HCT116 (cell line): ENCODE measurements around the gene PTGDS. TPM values are rescaled to one million over a fixed set of nuclear protein-coding genes. Genes with fewer than 3 reads are reported as not detected.
A peak's percentile ranks its signal among the peaks of the same experiment; 100 is the strongest.

Source experiments
- ATAC-seq: fragments of 200-7000 bp; cut with Tn5 transposase; 2 replicates; pipeline ENCODE4 v1.9.1; 2020; ENCODE audit warnings: mild to moderate bottlenecking, moderate library complexity
- Bru-seq: library from RNA; stranded (reverse); fragments of 400-500 nt; gene quantifications from one replicate; lab custom pipeline; 2021; lab: Mats Ljungman, UMichigan
- BruChase-seq, 2 experiments: library from RNA; stranded (reverse); fragments of 400-500 nt; gene quantifications; one replicate each; lab custom pipeline; 2021; lab: Mats Ljungman, UMichigan
- BruUV-seq: library from RNA; stranded (reverse); fragments of 400-500 nt; replicated peaks from 2 replicates; lab custom pipeline; 2021; lab: Mats Ljungman, UMichigan
- CTCF ChIA-PET: fragments of 300-600 bp; sonication (Branson Sonifier 250); formaldehyde crosslinking; loops from one replicate; lab custom pipeline; 2021; ENCODE audit warnings: antibody characterized with exemption; lab: Charles Lee
- POLR2A ChIA-PET: fragments of 300-600, 350-600 bp; sonication (Branson Sonifier 250); formaldehyde crosslinking; loops from one replicate; lab custom pipeline; 2021; ENCODE audit warnings: antibody characterized with exemption; lab: Charles Lee
- RAD21 ChIA-PET, 2 experiments: fragments of 300-600 bp; sonication (Branson Sonifier 250); formaldehyde crosslinking; loops; one replicate each; lab custom pipeline; 2023; ENCODE audit warnings: low total read pairs in 2 of 2; ENCODE audit not compliant: uncharacterized antibody in 2 of 2, unreplicated experiment in 2 of 2, low non-redundant PET in 1 of 2; lab: Charles Lee
- DNase-seq: peaks from one replicate; pipeline ENCODE4 v3.0.0-alpha.2; 2010; ENCODE audit warnings: low read depth, low spot score
- H2AFZ ChIP-seq: fragments of 200-600 bp; shearing (Covaris generic), sonication (generic); 2 replicates; pipeline ENCODE4 v1.6.1; 2017; ENCODE audit warnings: low read depth, mixed run types, mixed read lengths, antibody characterized with exemption, low read length; ENCODE audit not compliant: poor library complexity, severe bottlenecking
- H3K27ac ChIP-seq: 2 replicates; pipeline ENCODE4 v1.5.1; 2012; ENCODE audit warnings: low read depth, low read length
- H3K27me3 ChIP-seq: fragments of 200-600 bp; sonication (generic); 2 replicates; pipeline ENCODE4 v1.6.1; 2016; ENCODE audit warnings: mixed run types, low read length, mixed read lengths; ENCODE audit not compliant: insufficient read depth
- H3K36me3 ChIP-seq, 2 experiments: fragments of 200-500 bp in 1 of 2; fragments of 200-600 bp in 1 of 2; sonication (Bioruptor generic) in 1 of 2; sonication (generic) in 1 of 2; 2 replicates each; pipeline versions ENCODE4 v1.5.1 to v1.6.1; 2014 to 2016; ENCODE audit warnings: low read length in 2 of 2, inconsistent platforms in 1 of 2, mixed read lengths in 1 of 2, mixed run types in 1 of 2; ENCODE audit not compliant: insufficient read depth in 2 of 2, control insufficient read depth in 1 of 2
- H3K4me1 ChIP-seq, 2 experiments: fragments of 200-600 bp in 1 of 2; sonication (generic) in 1 of 2; 2 replicates each; pipeline versions ENCODE4 v1.5.1 to v1.6.1; 2012 to 2017; ENCODE audit warnings: low read length in 2 of 2, inconsistent platforms in 1 of 2, mild to moderate bottlenecking in 1 of 2, mixed read lengths in 1 of 2, mixed run types in 1 of 2, moderate library complexity in 1 of 2; ENCODE audit not compliant: insufficient read depth in 2 of 2, control insufficient read depth in 1 of 2
- H3K4me2 ChIP-seq: fragments of 200-600 bp; sonication (generic); 2 replicates; pipeline ENCODE4 v1.6.1; 2017; ENCODE audit warnings: mixed run types, low read length, mixed read lengths
- H3K4me3 ChIP-seq, 2 experiments: fragments of 200-600 bp in 1 of 2; sonication (generic) in 1 of 2; replicated peaks in 1 of 2; 2 replicates each; pipeline ENCODE4 v1.5.1; 2011 to 2016; ENCODE audit warnings: low read length in 2 of 2, control low read depth in 1 of 2, low read depth in 1 of 2, mild to moderate bottlenecking in 1 of 2, mixed read lengths in 1 of 2, mixed run types in 1 of 2
- H3K79me2 ChIP-seq: fragments of 200-600 bp; sonication (generic); 2 replicates; pipeline ENCODE4 v1.6.1; 2017; ENCODE audit warnings: mild to moderate bottlenecking, mixed run types, low read length, moderate library complexity, mixed read lengths; ENCODE audit not compliant: insufficient read depth
- H3K9ac ChIP-seq: fragments of 200-600 bp; sonication (generic); 2 replicates; pipeline ENCODE4 v1.6.1; 2016; ENCODE audit warnings: low read length, mixed read lengths
- H3K9me2 ChIP-seq: fragments of 200-600 bp; sonication (generic), shearing (Covaris generic); 2 replicates; pipeline ENCODE4 v1.6.1; 2017; ENCODE audit warnings: mixed run types, mild to moderate bottlenecking, moderate library complexity; ENCODE audit not compliant: insufficient read depth
- H3K9me3 ChIP-seq, 2 experiments: fragments of 200-500 bp in 1 of 2; fragments of 200-600 bp in 1 of 2; sonication (Bioruptor generic) in 1 of 2; sonication (generic) in 1 of 2; 2 replicates each; pipeline ENCODE4 v1.6.1; 2014 to 2017; ENCODE audit warnings: low read length in 2 of 2, mixed read lengths in 2 of 2, inconsistent platforms in 1 of 2, low read depth in 1 of 2, mild to moderate bottlenecking in 1 of 2, mixed run types in 1 of 2, moderate library complexity in 1 of 2; ENCODE audit not compliant: control insufficient read depth in 1 of 2, insufficient read depth in 1 of 2
- H4K20me1 ChIP-seq: fragments of 200-600 bp; sonication (generic), shearing (Covaris generic); 2 replicates; pipeline ENCODE4 v1.6.1; 2017; ENCODE audit warnings: mixed run types, mild to moderate bottlenecking, moderate library complexity; ENCODE audit not compliant: insufficient read depth
- ATF3 ChIP-seq: IDR thresholded peaks from 2 replicates; pipeline ENCODE4 v1.6.1; 2012
- CBX3 ChIP-seq: IDR thresholded peaks from 2 replicates; pipeline ENCODE4 v1.6.1; 2012; ENCODE audit warnings: low read depth
- EGR1 ChIP-seq: IDR thresholded peaks from 2 replicates; pipeline ENCODE4 v1.6.1; 2012; ENCODE audit warnings: low read depth
- EZH2 ChIP-seq: fragments of 200-600 bp; sonication (generic); IDR thresholded peaks from 2 replicates; pipeline ENCODE4 v1.6.1; 2017; ENCODE audit warnings: antibody characterized with exemption, mixed run types
- FOSL1 ChIP-seq: IDR thresholded peaks from 2 replicates; pipeline ENCODE4 v1.6.1; 2012; ENCODE audit warnings: low read depth
- JUND ChIP-seq: IDR thresholded peaks from 2 replicates; pipeline ENCODE4 v1.6.1; 2012
- POLR2A ChIP-seq: IDR thresholded peaks from 2 replicates; pipeline ENCODE4 v1.7.0; 2011; ENCODE audit warnings: borderline replicate concordance; ENCODE audit not compliant: insufficient read depth, insufficient read length; ENCODE audit errors: extremely low read depth
- POLR2AphosphoS5 ChIP-seq: IDR thresholded peaks from 2 replicates; pipeline ENCODE4 v1.6.1; 2011; ENCODE audit warnings: mild to moderate bottlenecking, low read depth, low read length, moderate library complexity
- SIN3A ChIP-seq: IDR thresholded peaks from 2 replicates; pipeline ENCODE4 v1.6.1; 2012; ENCODE audit warnings: low read depth
- SRF ChIP-seq: IDR thresholded peaks from 2 replicates; pipeline ENCODE4 v1.6.1; 2012; ENCODE audit warnings: low read depth
- TCF7L2 ChIP-seq: IDR thresholded peaks from 2 replicates; pipeline ENCODE4 v1.7.0; 2011; ENCODE audit warnings: borderline replicate concordance, inconsistent platforms; ENCODE audit not compliant: insufficient read depth, insufficient read length; ENCODE audit errors: extremely low read depth
- ZBTB33 ChIP-seq: IDR thresholded peaks from 2 replicates; pipeline ENCODE4 v1.6.1; 2011; ENCODE audit warnings: mild to moderate bottlenecking, low read length, moderate library complexity; ENCODE audit not compliant: insufficient replicate concordance; ENCODE audit errors: extremely low read depth
- ZFX ChIP-seq: fragments of 450-650 bp; IDR thresholded peaks from 2 replicates; pipeline ENCODE4 v1.6.1; 2017
- ZNF274 ChIP-seq: fragments of 200-500 bp; sonication (Bioruptor generic); IDR thresholded peaks from 2 replicates; pipeline ENCODE4 v1.6.1; 2014; ENCODE audit warnings: mild to moderate bottlenecking, low read depth, low read length, inconsistent platforms
- intact Hi-C: fragments of 100-400 bp; cut with micrococcal nuclease; formaldehyde crosslinking; loops from 2 replicates; pipeline ENCODE4 v1.10.0; 2022
- long read RNA-seq: library from polyadenylated mRNA; unstranded; transcript quantifications from one replicate; pipeline ENCODE4 v2.0.0, GENCODE V29; 2021; ENCODE audit not compliant: unreplicated experiment
- polyA plus RNA-seq: library from polyadenylated mRNA; unstranded; fragments of >200 nt; gene quantifications from 2 replicates; pipeline ENCODE4 v1.2.1, GENCODE V29; 2012; ENCODE audit warnings: missing spikeins
- total RNA-seq: library from RNA; stranded (reverse); gene quantifications from one replicate; pipeline ENCODE4 v1.2.1, GENCODE V29; 2021; ENCODE audit not compliant: unreplicated experiment

The PTGDS gene
- 3.1 TPM for total RNA-seq
- 0.61 and 1.3 TPM in 2 replicates for polyA plus RNA-seq
- Bru-seq, nascent RNA: not detected
- percentile 17 among the genes with signal in this experiment for BruChase-seq, experiment 1, labeled RNA remaining after a 6-hour chase
- BruChase-seq, experiment 2, labeled RNA remaining after a 2-hour chase: percentile 32 among the genes with signal in this experiment
- long read RNA-seq: 0 reads

GRCh38 chr9:136977223-136977622, at the start of gene PTGDS:
PTGDS (plus strand) TSS chr9:136977504; CDS start chr9:136977579, 75 bp downstream.
- ChIA-PET CTCF (interaction anchor here (3.0 kb wide), 1 partner anchor 52 kb away, joined by 11 read pairs; no protein-coding TSS in a partner anchor), RAD21 (no interaction called here), POLR2A (no interaction called here)
- Histone ChIP-seq H3K9me3 (no peaks in the 10 kb centered on the region), H3K27ac (peak within 1 kb of the TSS; percentile 51; the same call in 1 of the 2 replicates), H2AFZ (no peak within 1 kb of the TSS), H3K4me1 (peaks cover 2 to 32% of the 10 kb centered on the region in 2 experiments; a peak in 3 of 4 replicates), H3K36me3 (no peaks in the 10 kb centered on the region), H3K27me3 (no peaks in the 10 kb centered on the region), H4K20me1 (no peaks in the 10 kb centered on the region), H3K9me2 (no peaks in the 10 kb centered on the region), H3K4me3 (peak within 1 kb of the TSS; percentile 24 to 46; a peak in 3 of 4 replicates), H3K79me2 (no peaks in the 10 kb centered on the region), H3K4me2 (peak within 1 kb of the TSS; percentile 67), H3K9ac (peak within 1 kb of the TSS; percentile 40; the same call in 1 of the 2 replicates)
- BruUV-seq: no TSS peak
- TF ChIP-seq EZH2: no peak
- TF ChIP-seq EGR1: no peak
- no peak for TF ChIP-seq ZBTB33
- no peak for TF ChIP-seq POLR2AphosphoS5
- TF ChIP-seq JUND: no peak
- TF ChIP-seq ZFX: no peak
- TF ChIP-seq POLR2A: no peak
- no peak for TF ChIP-seq ZNF274
- TF ChIP-seq CBX3: no peak
- no peak for TF ChIP-seq FOSL1
- no peak for TF ChIP-seq TCF7L2
- TF ChIP-seq ATF3: no peak
- TF ChIP-seq SIN3A: no peak
- no peak for TF ChIP-seq SRF
- DNase-seq (no peak), ATAC-seq (no peak)
- intact Hi-C loops: no loop called here
